ENCODE results near the gene PSMD12. TPM values are rescaled to one million over a fixed set of nuclear protein-coding genes. Genes with fewer than 3 reads are reported as not detected.
"Not testable (repeated sequence)": the region's sequence is repeated elsewhere in the genome, so short reads cannot be mapped to it uniquely, and the experiment has no call there.

The PSMD12 gene
- total RNA-seq, 1 experiment from 2014 or later: 192 TPM

DNA sequence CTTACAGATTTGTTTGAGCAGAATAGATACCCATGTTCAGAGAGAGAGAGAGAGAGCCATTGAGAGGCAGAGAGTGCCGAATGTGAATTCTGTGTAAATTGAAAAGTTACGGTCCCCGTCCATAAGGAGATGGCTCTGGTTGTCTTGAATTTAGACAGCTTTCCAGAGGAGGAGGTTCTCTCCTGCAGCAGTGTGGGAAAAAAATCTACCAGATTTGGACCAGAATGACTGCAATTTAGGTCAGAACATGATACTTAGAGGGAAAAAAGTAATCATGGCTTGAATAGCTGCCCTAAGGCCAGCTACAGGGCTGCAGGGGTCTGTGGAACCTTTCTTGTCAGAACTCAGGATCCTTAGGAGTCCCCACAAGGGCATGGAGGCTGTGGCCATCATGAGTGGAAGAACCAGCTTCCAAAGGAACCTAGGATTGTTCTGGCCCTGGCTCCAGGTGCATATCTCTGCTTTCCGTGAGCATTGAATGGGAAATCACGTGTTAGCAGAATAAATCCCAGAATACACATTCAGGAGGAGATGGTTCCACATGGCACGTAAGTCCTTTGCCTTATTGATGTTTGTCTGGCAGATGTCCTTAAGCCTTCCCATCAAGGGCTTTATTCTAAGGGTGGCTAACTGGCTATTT lies 23.7 kb upstream of the PSMD12 start:
- ChIA-PET CTCF (no interaction called here), POLR2A (ENCODE audit: low non-redundant PET) (no interaction called here)
- Histone ChIP-seq H3K27me3 (replicated peaks; ENCODE audit: insufficient read depth, low read depth, low read length, poor library complexity) (no peaks in the 10 kb centered on the region), H3K9me3 (ENCODE audit: low read depth, low read length, poor library complexity, severe bottlenecking) (no peaks in the 10 kb centered on the region), H3K27ac (ENCODE audit: low read depth, low read length, poor library complexity, severe bottlenecking) (no peak overlapping the region), H3K4me3 (ENCODE audit: low read depth, low read length, poor library complexity, severe bottlenecking) (no peak overlapping the region), H3K4me1 (ENCODE audit: insufficient read depth, low read length, poor library complexity, severe bottlenecking) (peaks cover 12% of the 10 kb centered on the region), H3K36me3 (ENCODE audit: insufficient read depth, low read length, poor library complexity, severe bottlenecking) (no peaks in the 10 kb centered on the region)
- TF ChIP-seq, protein P1, sequence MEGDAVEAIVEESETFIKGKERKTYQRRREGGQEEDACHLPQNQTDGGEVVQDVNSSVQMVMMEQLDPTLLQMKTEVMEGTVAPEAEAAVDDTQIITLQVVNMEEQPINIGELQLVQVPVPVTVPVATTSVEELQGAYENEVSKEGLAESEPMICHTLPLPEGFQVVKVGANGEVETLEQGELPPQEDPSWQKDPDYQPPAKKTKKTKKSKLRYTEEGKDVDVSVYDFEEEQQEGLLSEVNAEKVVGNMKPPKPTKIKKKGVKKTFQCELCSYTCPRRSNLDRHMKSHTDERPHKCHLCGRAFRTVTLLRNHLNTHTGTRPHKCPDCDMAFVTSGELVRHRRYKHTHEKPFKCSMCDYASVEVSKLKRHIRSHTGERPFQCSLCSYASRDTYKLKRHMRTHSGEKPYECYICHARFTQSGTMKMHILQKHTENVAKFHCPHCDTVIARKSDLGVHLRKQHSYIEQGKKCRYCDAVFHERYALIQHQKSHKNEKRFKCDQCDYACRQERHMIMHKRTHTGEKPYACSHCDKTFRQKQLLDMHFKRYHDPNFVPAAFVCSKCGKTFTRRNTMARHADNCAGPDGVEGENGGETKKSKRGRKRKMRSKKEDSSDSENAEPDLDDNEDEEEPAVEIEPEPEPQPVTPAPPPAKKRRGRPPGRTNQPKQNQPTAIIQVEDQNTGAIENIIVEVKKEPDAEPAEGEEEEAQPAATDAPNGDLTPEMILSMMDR (conservative IDR thresholded peaks at IDR 0.05; ENCODE audit: low read depth, low read length): no peak
- no peak for TF ChIP-seq EZH2 (IDR thresholded peaks at IDR 0.05; ENCODE audit: borderline replicate concordance, low read depth, low read length, poor library complexity, severe bottlenecking)
- no peak for DNase-seq (ENCODE audit: low spot score)
- intact Hi-C loops (cut with micrococcal nuclease; ENCODE audit: unreplicated experiment): no loop called here
- no TSS peak for BruUV-seq (replicated peaks)

DNA sequence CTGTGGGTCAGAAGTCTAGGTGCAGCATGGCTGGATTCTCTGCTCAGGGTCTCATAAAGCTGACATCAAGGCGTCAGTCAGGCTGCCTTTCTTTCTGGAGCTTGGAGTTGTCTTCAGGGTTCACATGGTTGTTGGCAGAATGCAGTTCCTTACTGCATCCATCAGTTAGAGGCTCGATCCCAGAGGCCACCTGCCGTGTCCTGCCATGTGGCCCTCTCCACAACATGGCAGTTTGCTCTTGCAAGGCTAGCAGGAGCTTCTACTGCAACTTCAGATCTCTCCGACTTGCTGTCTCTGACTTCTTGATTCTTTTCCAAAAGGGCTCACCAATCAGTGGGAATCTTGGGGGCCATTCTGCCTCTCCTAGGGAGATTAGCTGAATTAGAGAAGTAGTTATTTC lies 22.6 kb upstream of the PSMD12 start:
- intact Hi-C loops (cut with micrococcal nuclease; ENCODE audit: unreplicated experiment): no loop called here
- ChIA-PET CTCF (interaction anchor here (1.1 to 3.6 kb wide), 2 partner anchors 14 to 86 kb away, joined by 4 to 27 read pairs; no protein-coding TSS in a partner anchor), POLR2A (ENCODE audit: low non-redundant PET) (no interaction called here)
- DNase-seq (ENCODE audit: low spot score): no peak
- no peaks in the 10 kb centered on the region for H3K36me3 ChIP-seq (ENCODE audit: insufficient read depth, low read length, poor library complexity, severe bottlenecking)
- no peak overlapping the region for H3K27ac ChIP-seq (ENCODE audit: low read depth, low read length, poor library complexity, severe bottlenecking)
- H3K4me3 ChIP-seq (ENCODE audit: low read depth, low read length, poor library complexity, severe bottlenecking): no peak overlapping the region
- TF ChIP-seq, protein P1 (conservative IDR thresholded peaks at IDR 0.05; ENCODE audit: low read depth, low read length): no peak
- no peak for TF ChIP-seq EZH2 (IDR thresholded peaks at IDR 0.05; ENCODE audit: borderline replicate concordance, low read depth, low read length, poor library complexity, severe bottlenecking)
- H3K9me3 ChIP-seq (ENCODE audit: low read depth, low read length, poor library complexity, severe bottlenecking): no peaks in the 10 kb centered on the region
- no peaks in the 10 kb centered on the region for H3K27me3 ChIP-seq (replicated peaks; ENCODE audit: insufficient read depth, low read depth, low read length, poor library complexity)
- peaks cover 12% of the 10 kb centered on the region for H3K4me1 ChIP-seq (ENCODE audit: insufficient read depth, low read length, poor library complexity, severe bottlenecking)
- BruUV-seq (replicated peaks): no TSS peak

DNA sequence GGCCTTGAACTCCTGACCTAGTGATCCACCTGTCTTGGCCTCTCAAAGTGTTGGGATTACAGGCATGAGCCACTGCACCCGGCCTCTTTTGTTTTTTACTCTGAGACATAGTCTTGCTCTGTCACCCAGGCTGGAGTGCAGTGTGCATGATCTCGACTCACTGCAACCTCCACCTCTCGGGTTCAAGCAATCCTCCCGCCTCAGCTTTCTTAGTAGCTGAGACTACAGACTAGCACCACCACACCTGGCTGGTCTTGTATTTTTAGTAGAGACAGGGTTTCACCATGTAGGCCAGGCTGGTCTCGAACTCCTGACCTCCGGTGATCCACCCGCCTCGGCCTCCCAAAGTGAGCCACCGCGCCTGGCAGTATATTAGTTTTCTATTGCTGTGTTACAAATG lies 22.2 kb upstream of the PSMD12 start:
- peaks cover 12% of the 10 kb centered on the region for H3K4me1 ChIP-seq (ENCODE audit: insufficient read depth, low read length, poor library complexity, severe bottlenecking)
- H3K27me3 ChIP-seq (replicated peaks; ENCODE audit: insufficient read depth, low read depth, low read length, poor library complexity); DNase-seq (ENCODE audit: low spot score); intact Hi-C loops (cut with micrococcal nuclease; ENCODE audit: unreplicated experiment); BruUV-seq (replicated peaks); H3K4me3 ChIP-seq (ENCODE audit: low read depth, low read length, poor library complexity, severe bottlenecking); POLR2A ChIA-PET (ENCODE audit: low non-redundant PET); H3K36me3 ChIP-seq (ENCODE audit: insufficient read depth, low read length, poor library complexity, severe bottlenecking); H3K27ac ChIP-seq (ENCODE audit: low read depth, low read length, poor library complexity, severe bottlenecking); H3K9me3 ChIP-seq (ENCODE audit: low read depth, low read length, poor library complexity, severe bottlenecking): not testable (repeated sequence)
- CTCF ChIA-PET: interaction anchor here (0.6 to 3.6 kb wide), 3 partner anchors 14 to 193 kb away, joined by 4 to 27 read pairs (median 6); no protein-coding TSS in a partner anchor

All from A673 (cell line).